ENCODE data around the gene BEND2.

DNA sequence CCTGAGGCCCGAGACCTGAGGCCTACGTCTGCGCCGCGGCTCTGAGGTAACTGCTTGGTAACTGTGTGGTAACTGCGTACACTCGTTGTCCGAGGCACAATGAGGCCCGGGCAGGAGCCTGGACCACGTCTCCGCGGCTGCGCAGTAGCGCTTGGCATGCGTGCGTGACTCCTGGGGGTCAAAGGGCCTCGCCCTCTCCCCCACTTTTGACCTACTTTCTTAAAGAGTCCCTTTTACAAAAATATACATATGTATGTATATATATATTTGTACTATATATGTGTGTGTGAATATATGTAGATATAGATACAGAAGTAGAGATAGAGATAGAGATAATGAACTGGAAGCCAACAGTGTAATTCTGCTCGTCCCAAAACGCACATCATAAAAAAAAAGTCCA is at the start of gene BEND2:
- TF ChIP-seq, protein P1, sequence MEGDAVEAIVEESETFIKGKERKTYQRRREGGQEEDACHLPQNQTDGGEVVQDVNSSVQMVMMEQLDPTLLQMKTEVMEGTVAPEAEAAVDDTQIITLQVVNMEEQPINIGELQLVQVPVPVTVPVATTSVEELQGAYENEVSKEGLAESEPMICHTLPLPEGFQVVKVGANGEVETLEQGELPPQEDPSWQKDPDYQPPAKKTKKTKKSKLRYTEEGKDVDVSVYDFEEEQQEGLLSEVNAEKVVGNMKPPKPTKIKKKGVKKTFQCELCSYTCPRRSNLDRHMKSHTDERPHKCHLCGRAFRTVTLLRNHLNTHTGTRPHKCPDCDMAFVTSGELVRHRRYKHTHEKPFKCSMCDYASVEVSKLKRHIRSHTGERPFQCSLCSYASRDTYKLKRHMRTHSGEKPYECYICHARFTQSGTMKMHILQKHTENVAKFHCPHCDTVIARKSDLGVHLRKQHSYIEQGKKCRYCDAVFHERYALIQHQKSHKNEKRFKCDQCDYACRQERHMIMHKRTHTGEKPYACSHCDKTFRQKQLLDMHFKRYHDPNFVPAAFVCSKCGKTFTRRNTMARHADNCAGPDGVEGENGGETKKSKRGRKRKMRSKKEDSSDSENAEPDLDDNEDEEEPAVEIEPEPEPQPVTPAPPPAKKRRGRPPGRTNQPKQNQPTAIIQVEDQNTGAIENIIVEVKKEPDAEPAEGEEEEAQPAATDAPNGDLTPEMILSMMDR (IDR thresholded peaks at IDR 0.05; ENCODE audit: insufficient read depth, low read depth, low read length), result no peak
- TF ChIP-seq EZH2 (IDR thresholded peaks at IDR 0.05; ENCODE audit: insufficient read depth, low read length), result no peak

All from astrocyte (in vitro differentiated cells and primary cell).